Right lobe of liver (tissue), 6 donors: ENCODE data around the gene CTSF. TPM values are rescaled to one million over a fixed set of nuclear protein-coding genes. Genes with fewer than 3 reads are reported as not detected.
"Not testable (repeated sequence)": the region's sequence is repeated elsewhere in the genome, so short reads cannot be mapped to it uniquely, and the experiment has no call there.

Source experiments
- ATAC-seq, 4 donors: fragments of 200-7000 bp; cut with Tn5 transposase; one replicate each; pipeline ENCODE4 v1.9.1; 2020; ENCODE audit warnings: mild to moderate bottlenecking in 4 of 4, moderate library complexity in 4 of 4
- DNase-seq, 3 donors: peaks; one replicate each; pipeline ENCODE4 v3.0.0-alpha.2; 2020
- H3K27ac ChIP-seq, 3 donors: fragments of 200-600 bp; one replicate each; pipeline ENCODE4 v1.8.0; 2022
- H3K27me3 ChIP-seq, 2 donors: fragments of 200-600 bp; one replicate each; pipeline ENCODE4 v1.8.0; 2022
- H3K36me3 ChIP-seq, 4 donors: fragments of 200-600 bp; sonication (generic) in 1 of 4; one replicate each; pipeline versions ENCODE4 v1.5.1 to v1.8.0; 2017 to 2022; ENCODE audit warnings: control low read depth in 1 of 4
- H3K4me1 ChIP-seq, 4 donors: fragments of 200-600 bp; sonication (generic) in 1 of 4; one replicate each; pipeline versions ENCODE4 v1.5.1 to v1.8.0; 2017 to 2022; ENCODE audit warnings: control low read depth in 1 of 4
- H3K4me3 ChIP-seq, 3 donors: fragments of 200-600 bp; one replicate each; pipeline ENCODE4 v1.8.0; 2022
- H3K9me3 ChIP-seq, 4 donors: fragments of 200-600 bp; sonication (generic) in 1 of 4; one replicate each; pipeline versions ENCODE4 v1.5.1 to v1.8.0; 2017 to 2022; ENCODE audit warnings: control low read depth in 1 of 4
- POLR2A ChIP-seq: fragments of 450-650 bp; IDR thresholded peaks from one replicate; pipeline ENCODE4 v1.6.1; 2017; ENCODE audit warnings: antibody characterized with exemption, mild to moderate bottlenecking
- whole genome bisulfite sequencing: methylation state at CpG from one replicate; pipeline ENCODE4 v1.1.6; 2018; ENCODE audit warnings: low coverage, low lambda C conversion rate; ENCODE audit not compliant: insufficient coverage; ENCODE audit errors: missing lambda C conversion rate; 5-methylcytosine and 5-hydroxymethylcytosine counted together
- intact Hi-C, 2 donors: fragments of 100-400 bp; cut with DNase I; formaldehyde crosslinking; loops; one replicate each; pipeline versions ENCODE4 v1.11.2 to v1.14.1; 2022
- total RNA-seq, 6 experiments: library from RNA; depleted of rRNA in 2 of 6; stranded (reverse); fragments of >200 nt in 2 of 6; fragmentation: NEBNext Ultra II Directional in 3 of 6; extraction: Animal tissue kit (Norgen Biotek cat#: 25700) in 3 of 6; gene quantifications; one replicate each; pipeline versions ENCODE4 v1.1.0 to v1.2.4, GENCODE V29; 2016 to 2023
- TF ChIP-seq, protein P1 (sequence below), 4 donors: fragments of 200-600 bp in 3 of 4; fragments of 450-650 bp in 1 of 4; IDR thresholded peaks; one replicate each; pipeline versions ENCODE4 v1.5.1 to v1.8.0; 2016 to 2022; ENCODE audit warnings: antibody characterized with exemption in 4 of 4, mild to moderate bottlenecking in 2 of 4
- donor health status: DM: no; HTN: yes; CAD: no.
- donor health status: DM: no; HTN: no; CAD: no.
- donor health status: DM: no; HTN: no; CAD: no.
- donor health status: DM: no; HTN: yes; CAD: no.
- donor health status: DM: no; HTN: yes; CAD: no.

The CTSF gene
- total RNA-seq, 6 experiments from 2014 or later: 35.3 to 54.4 (median 44.7) TPM

- DNase-seq: no peak
- no peak for TF ChIP-seq POLR2A
- TF ChIP-seq, protein P1, sequence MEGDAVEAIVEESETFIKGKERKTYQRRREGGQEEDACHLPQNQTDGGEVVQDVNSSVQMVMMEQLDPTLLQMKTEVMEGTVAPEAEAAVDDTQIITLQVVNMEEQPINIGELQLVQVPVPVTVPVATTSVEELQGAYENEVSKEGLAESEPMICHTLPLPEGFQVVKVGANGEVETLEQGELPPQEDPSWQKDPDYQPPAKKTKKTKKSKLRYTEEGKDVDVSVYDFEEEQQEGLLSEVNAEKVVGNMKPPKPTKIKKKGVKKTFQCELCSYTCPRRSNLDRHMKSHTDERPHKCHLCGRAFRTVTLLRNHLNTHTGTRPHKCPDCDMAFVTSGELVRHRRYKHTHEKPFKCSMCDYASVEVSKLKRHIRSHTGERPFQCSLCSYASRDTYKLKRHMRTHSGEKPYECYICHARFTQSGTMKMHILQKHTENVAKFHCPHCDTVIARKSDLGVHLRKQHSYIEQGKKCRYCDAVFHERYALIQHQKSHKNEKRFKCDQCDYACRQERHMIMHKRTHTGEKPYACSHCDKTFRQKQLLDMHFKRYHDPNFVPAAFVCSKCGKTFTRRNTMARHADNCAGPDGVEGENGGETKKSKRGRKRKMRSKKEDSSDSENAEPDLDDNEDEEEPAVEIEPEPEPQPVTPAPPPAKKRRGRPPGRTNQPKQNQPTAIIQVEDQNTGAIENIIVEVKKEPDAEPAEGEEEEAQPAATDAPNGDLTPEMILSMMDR (IDR thresholded peaks at IDR 0.05): no peak
- ATAC-seq: no peak
- Histone ChIP-seq H3K9me3 (no peaks in the 10 kb centered on the region), H3K4me1 (peaks cover 0 to 5% (median 0%) of the 10 kb centered on the region in 4 donors), H3K27ac (no peak overlapping the region), H3K27me3 (no peaks in the 10 kb centered on the region), H3K4me3 (no peak overlapping the region), H3K36me3 (no peaks in the 10 kb centered on the region)
- intact Hi-C loops: no loop called here
- WGBS: 55% methylated on average over 2 of the region's 2 CpGs
Observed at GRCh38 chr11:66586136-66586535, 17.7 kb upstream of the CTSF start.

- H3K27me3 ChIP-seq, H3K27ac ChIP-seq, H3K4me3 ChIP-seq, H3K4me1 ChIP-seq, DNase-seq, intact Hi-C loops, H3K9me3 ChIP-seq, ATAC-seq, H3K36me3 ChIP-seq: not testable (repeated sequence)
- no CpG with 5 or more reads among the region's 1 CpG for WGBS
Observed at GRCh38 chr11:66585447-66585846, 17.0 kb upstream of the CTSF start.

GRCh38 chr11:66582565-66583147 is 14.2 kb upstream of the CTSF start:
- WGBS: 76% methylated on average over 3 of the region's 3 CpGs
- not testable (repeated sequence) for H3K4me3 ChIP-seq, H3K4me1 ChIP-seq, DNase-seq, H3K27ac ChIP-seq, H3K9me3 ChIP-seq, ATAC-seq, H3K36me3 ChIP-seq, H3K27me3 ChIP-seq
- intact Hi-C loops: loop anchor here in 1 of 2 donors (5.0 kb wide), 1 partner anchor 100 kb away; no protein-coding TSS in a partner anchor

DNA sequence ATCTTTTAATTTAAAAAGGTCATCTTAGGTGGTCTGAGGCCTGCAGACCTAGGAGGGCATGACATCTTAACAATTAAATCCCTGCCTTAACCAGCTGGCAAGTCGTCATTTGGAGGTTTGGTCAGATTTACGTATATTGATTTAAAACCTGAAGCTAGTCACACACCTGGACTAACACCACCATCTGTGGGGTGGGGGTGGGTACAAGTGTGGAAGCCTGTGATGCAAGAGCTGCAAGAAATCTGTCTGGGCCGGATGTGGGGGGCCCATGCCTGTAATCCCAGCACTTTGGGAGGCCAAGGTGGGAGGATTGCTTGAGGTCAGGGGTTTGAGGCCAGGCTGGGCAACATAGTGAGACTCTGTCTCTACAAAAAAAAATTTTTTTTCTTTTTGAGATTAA is 12.9 kb upstream of the CTSF start:
- no peaks in the 10 kb centered on the region for H3K36me3 ChIP-seq
- H3K27ac ChIP-seq: no peak overlapping the region
- TF ChIP-seq, protein P1 (IDR thresholded peaks at IDR 0.05): no peak
- TF ChIP-seq POLR2A: no peak
- H3K4me1 ChIP-seq: peaks cover 0 to 7% (median 0%) of the 10 kb centered on the region in 4 donors
- no peaks in the 10 kb centered on the region for H3K9me3 ChIP-seq
- intact Hi-C loops: loop anchor here in 1 of 2 donors (5.0 kb wide), 1 partner anchor 101 kb away; no protein-coding TSS in a partner anchor
- H3K4me3 ChIP-seq: no peak overlapping the region
- DNase-seq (no peak), ATAC-seq (no peak)
- 84% methylated on average over 3 of the region's 3 CpGs for WGBS
- no peaks in the 10 kb centered on the region for H3K27me3 ChIP-seq

GRCh38 chr11:66580803-66581202 is 12.4 kb upstream of the CTSF start:
- no peak for DNase-seq
- Histone ChIP-seq H3K4me3 (no peak overlapping the region), H3K27ac (no peak overlapping the region), H3K4me1 (peaks cover 0 to 7% (median 0%) of the 10 kb centered on the region in 4 donors), H3K27me3 (no peaks in the 10 kb centered on the region), H3K9me3 (no peaks in the 10 kb centered on the region), H3K36me3 (no peaks in the 10 kb centered on the region)
- no peak for ATAC-seq
- WGBS: 89% methylated on average over 4 of the region's 5 CpGs
- intact Hi-C loops: loop anchor here in 1 of 2 donors (5.0 kb wide), 1 partner anchor 101 kb away; no protein-coding TSS in a partner anchor
- no peak for TF ChIP-seq POLR2A
- TF ChIP-seq, protein P1 (IDR thresholded peaks at IDR 0.05): no peak
